NCI-H345 (cell line): ENCODE measurements around the gene SURF6.
"Not testable (repeated sequence)": the region's sequence is repeated elsewhere in the genome, so short reads cannot be mapped to it uniquely, and the experiment has no call there.

Experiments used
- DNase-seq: peaks from one replicate; lab custom pipeline; 2025; lab: John Stamatoyannopoulos, UW

SURF6 gene

GRCh38 chr9:133323991-133324703, 11.8 kb downstream of the SURF6 start:
- DNase-seq, result no peak

- DNase-seq, result no peak
These were observed 12.8 kb downstream of the SURF6 start for GRCh38 chr9:133323211-133323610.

GRCh38 chr9:133322701-133323100, 13.3 kb downstream of the SURF6 start:
- DNase-seq, result no peak

- DNase-seq, result no peak
These were observed 14.5 kb downstream of the SURF6 start for GRCh38 chr9:133321411-133321935.

- no peak for DNase-seq
These were observed 15.5 kb downstream of the SURF6 start for GRCh38 chr9:133320421-133320881.

- DNase-seq, result not testable (repeated sequence)
These were observed 18.4 kb downstream of the SURF6 start for GRCh38 chr9:133317551-133317950.

- DNase-seq, result no peak
These were observed 20.0 kb downstream of the SURF6 start for GRCh38 chr9:133315997-133316396.

- DNase-seq, result no peak
These were observed 26.4 kb downstream of the SURF6 start for GRCh38 chr9:133309608-133310007.

GRCh38 chr9:133307301-133307700, 28.7 kb downstream of the SURF6 start:
- no peak for DNase-seq

- no peak for DNase-seq
These were observed 29.5 kb downstream of the SURF6 start for GRCh38 chr9:133306242-133307204.

- DNase-seq, result no peak
These were observed 30.3 kb downstream of the SURF6 start for GRCh38 chr9:133305731-133306130.

GRCh38 chr9:133304477-133305377, 31.3 kb downstream of the SURF6 start:
- no peak for DNase-seq

- DNase-seq, result no peak
These were observed 31.9 kb downstream of the SURF6 start for GRCh38 chr9:133304158-133304470.

- DNase-seq, result no peak
These were observed 32.5 kb downstream of the SURF6 start for GRCh38 chr9:133303266-133304157.

- no peak for DNase-seq
These were observed 34.4 kb downstream of the SURF6 start for GRCh38 chr9:133301253-133302230.

GRCh38 chr9:133299996-133300395, 36.0 kb downstream of the SURF6 start:
- DNase-seq, result not testable (repeated sequence)

GRCh38 chr9:133294257-133294656, 41.7 kb downstream of the SURF6 start:
- DNase-seq, result no peak

GRCh38 chr9:133290751-133291302, 45.2 kb downstream of the SURF6 start:
- DNase-seq, result no peak

- no peak for DNase-seq
These were observed 49.5 kb downstream of the SURF6 start for GRCh38 chr9:133286523-133286922.
